Measurements from ENCODE around the gene CYP4F2.
"Not testable (repeated sequence)": the region's sequence is repeated elsewhere in the genome, so short reads cannot be mapped to it uniquely, and the experiment has no call there.

CYP4F2 gene

GRCh38 chr19:15897738-15898276 lies at the start of gene CYP4F2:
TSS of gene CYP4F2 (minus strand) at chr19:15898074. CDS start at chr19:15897611, 463 bp downstream.
- no peak for DNase-seq

- no peak for DNase-seq
Observed at GRCh38 chr19:15945301-15945700, 47.4 kb upstream of the CYP4F2 start.

- DNase-seq = no peak
Observed at GRCh38 chr19:15944401-15944800, 46.5 kb upstream of the CYP4F2 start.

GRCh38 chr19:15937771-15938170 lies 39.9 kb upstream of the CYP4F2 start:
- no peak for DNase-seq

GRCh38 chr19:15936950-15937349 lies 39.1 kb upstream of the CYP4F2 start:
- no peak for DNase-seq

- DNase-seq = no peak
Observed at GRCh38 chr19:15936173-15936572, 38.3 kb upstream of the CYP4F2 start.

GRCh38 chr19:15935167-15935702 lies 37.4 kb upstream of the CYP4F2 start:
- DNase-seq = no peak

- DNase-seq = no peak
Observed at GRCh38 chr19:15934332-15935078, 36.6 kb upstream of the CYP4F2 start, which contains the start of gene CYP4F11. TSS of gene CYP4F11 (minus strand) at chr19:15934529. CDS start at chr19:15934408, 121 bp downstream.

GRCh38 chr19:15933761-15934331 lies 36.0 kb upstream of the CYP4F2 start:
- DNase-seq = not testable (repeated sequence)

GRCh38 chr19:15928321-15928720 lies 30.4 kb upstream of the CYP4F2 start:
- DNase-seq = no peak

- no peak for DNase-seq
Observed at GRCh38 chr19:15926484-15926883, 28.6 kb upstream of the CYP4F2 start.

GRCh38 chr19:15923702-15924101 lies 25.8 kb upstream of the CYP4F2 start:
- no peak for DNase-seq

- DNase-seq = no peak
Observed at GRCh38 chr19:15922021-15922420, 24.1 kb upstream of the CYP4F2 start.

- no peak for DNase-seq
Observed at GRCh38 chr19:15919243-15919642, 21.4 kb upstream of the CYP4F2 start.

- DNase-seq = no peak
Observed at GRCh38 chr19:15915109-15915508, 17.2 kb upstream of the CYP4F2 start.

GRCh38 chr19:15913830-15914229 lies 16.0 kb upstream of the CYP4F2 start:
- DNase-seq = no peak

GRCh38 chr19:15913384-15913783 lies 15.5 kb upstream of the CYP4F2 start:
- no peak for DNase-seq

GRCh38 chr19:15911599-15912235 lies 13.8 kb upstream of the CYP4F2 start:
- peak; percentile 50 for DNase-seq

- no peak for DNase-seq
Observed at GRCh38 chr19:15905026-15905425, 7.2 kb upstream of the CYP4F2 start.

GRCh38 chr19:15902898-15903297 lies 5.0 kb upstream of the CYP4F2 start:
- DNase-seq = not testable (repeated sequence)

GRCh38 chr19:15902254-15902653 lies 4.4 kb upstream of the CYP4F2 start:
- no peak for DNase-seq

- no peak for DNase-seq
Observed at GRCh38 chr19:15900504-15900903, 2.6 kb upstream of the CYP4F2 start.

- DNase-seq = not testable (repeated sequence)
Observed at GRCh38 chr19:15900032-15900431, 2.2 kb upstream of the CYP4F2 start.

Data from activated CD8-positive, alpha-beta memory T cell treated with anti-CD3 and anti-CD28 coated beads for 24 hours (primary cell).